ENCODE data around the gene CGN. TPM values are rescaled to one million over a fixed set of nuclear protein-coding genes. Genes with fewer than 3 reads are reported as not detected.
A peak's percentile ranks its signal among the peaks of the same experiment; 100 is the strongest.

The CGN gene
- total RNA-seq, 1 donor from 2014 or later, result 128 TPM

- Mint-ChIP-seq H3K27me3 (no peaks in the 10 kb centered on the region), H3K4me3 (ENCODE audit: low read depth) (peak within 1 kb of the TSS; percentile 97), H3K27ac (peak within 1 kb of the TSS; percentile 96), H3K4me1 (ENCODE audit: low read depth) (peaks cover 18% of the 10 kb centered on the region), H3K36me3 (ENCODE audit: insufficient read depth) (peaks cover 15% of the 10 kb centered on the region), H3K9me3 (ENCODE audit: low read depth) (no peaks in the 10 kb centered on the region)
- no peak for TF ChIP-seq CTCF (IDR thresholded peaks at IDR 0.05; ENCODE audit: unreplicated experiment)
- DNase-seq (ENCODE audit: low spot score, unreplicated experiment), result peak; percentile 93
Observed at GRCh38 chr1:151540021-151540981, 29.1 kb downstream of the CGN start, which contains the start of gene TUFT1. Gene TUFT1 (plus strand): TSS chr1:151540309. CDS start chr1:151540367, 58 bp downstream.

- H3K9me3 Mint-ChIP-seq (ENCODE audit: low read depth), result no peaks in the 10 kb centered on the region
Observed at GRCh38 chr1:151540982-151541377, 29.8 kb downstream of the CGN start.

GRCh38 chr1:151541752-151542151, 30.6 kb downstream of the CGN start:
- no peak overlapping the region for H3K27ac Mint-ChIP-seq
- peaks cover 20% of the 10 kb centered on the region for H3K4me1 Mint-ChIP-seq (ENCODE audit: low read depth)
- peaks cover 18% of the 10 kb centered on the region for H3K36me3 Mint-ChIP-seq (ENCODE audit: insufficient read depth)
- H3K9me3 Mint-ChIP-seq (ENCODE audit: low read depth), result no peaks in the 10 kb centered on the region
- no peak for TF ChIP-seq CTCF (IDR thresholded peaks at IDR 0.05; ENCODE audit: unreplicated experiment)
- peak overlapping the region; percentile 97 for H3K4me3 Mint-ChIP-seq (ENCODE audit: low read depth)
- no peaks in the 10 kb centered on the region for H3K27me3 Mint-ChIP-seq
- no peak for DNase-seq (ENCODE audit: low spot score, unreplicated experiment)

More at GRCh38 chr1:151540982-151541377, 29.8 kb downstream of the CGN start:
- Mint-ChIP-seq H3K4me1 (ENCODE audit: low read depth) (peaks cover 20% of the 10 kb centered on the region), H3K27me3 (no peaks in the 10 kb centered on the region), H3K27ac (peak overlapping the region; percentile 96), H3K36me3 (ENCODE audit: insufficient read depth) (peaks cover 16% of the 10 kb centered on the region), H3K4me3 (ENCODE audit: low read depth) (peak overlapping the region; percentile 97)
- TF ChIP-seq CTCF (IDR thresholded peaks at IDR 0.05; ENCODE audit: unreplicated experiment), result no peak
- peak; percentile 19 for DNase-seq (ENCODE audit: low spot score, unreplicated experiment)

- TF ChIP-seq CTCF (IDR thresholded peaks at IDR 0.05; ENCODE audit: unreplicated experiment), result no peak
- peak overlapping the region; percentile 15 for H3K27ac Mint-ChIP-seq
- H3K4me1 Mint-ChIP-seq (ENCODE audit: low read depth), result peaks cover 29% of the 10 kb centered on the region
- DNase-seq (ENCODE audit: low spot score, unreplicated experiment), result no peak
- no peaks in the 10 kb centered on the region for H3K27me3 Mint-ChIP-seq
- no peaks in the 10 kb centered on the region for H3K9me3 Mint-ChIP-seq (ENCODE audit: low read depth)
- no peak overlapping the region for H3K4me3 Mint-ChIP-seq (ENCODE audit: low read depth)
- H3K36me3 Mint-ChIP-seq (ENCODE audit: insufficient read depth), result peaks cover 21% of the 10 kb centered on the region
Observed at GRCh38 chr1:151542710-151543129, 31.5 kb downstream of the CGN start.

- peaks cover 45% of the 10 kb centered on the region for H3K4me1 Mint-ChIP-seq (ENCODE audit: low read depth)
- H3K27ac Mint-ChIP-seq, result no peak overlapping the region
- H3K4me3 Mint-ChIP-seq (ENCODE audit: low read depth), result no peak overlapping the region
- peaks cover 14% of the 10 kb centered on the region for H3K36me3 Mint-ChIP-seq (ENCODE audit: insufficient read depth)
- no peak for TF ChIP-seq CTCF (IDR thresholded peaks at IDR 0.05; ENCODE audit: unreplicated experiment)
- DNase-seq (ENCODE audit: low spot score, unreplicated experiment), result no peak
- no peaks in the 10 kb centered on the region for H3K27me3 Mint-ChIP-seq
- H3K9me3 Mint-ChIP-seq (ENCODE audit: low read depth), result no peaks in the 10 kb centered on the region
Observed at GRCh38 chr1:151545542-151545941, 34.4 kb downstream of the CGN start.
